GM23338 (cell line): ENCODE measurements around the gene MCM3. TPM values are rescaled to one million over a fixed set of nuclear protein-coding genes. Genes with fewer than 3 reads are reported as not detected.

Experiments used
- ATAC-seq: fragments of 200-7000 bp; cut with Tn5 transposase; 3 replicates; pipeline ENCODE4 v1.9.1; 2020
- DNase-seq: peaks from one replicate; pipeline ENCODE4 v3.0.0-alpha.2; 2015; ENCODE audit warnings: low spot score
- H2AFZ ChIP-seq: fragments of 200-600 bp; sonication (generic); 2 replicates; pipeline ENCODE4 v1.8.0; 2016; ENCODE audit warnings: antibody characterized with exemption, mild to moderate bottlenecking, moderate library complexity
- H3F3A ChIP-seq: fragments of 200-600 bp; sonication (generic); replicated peaks from 2 replicates; pipeline ENCODE4 v1.8.0; 2017; ENCODE audit warnings: antibody characterized with exemption, mixed run types, low read depth
- H3K27ac ChIP-seq: fragments of 200-600 bp; sonication (generic); 2 replicates; pipeline ENCODE4 v1.6.1; 2016; ENCODE audit warnings: low read depth
- H3K27me3 ChIP-seq: fragments of 200-600 bp; sonication (generic); 2 replicates; pipeline ENCODE4 v1.8.0; 2016; ENCODE audit warnings: mild to moderate bottlenecking, mixed run types, moderate library complexity; ENCODE audit not compliant: insufficient read depth
- H3K36me3 ChIP-seq: fragments of 200-600 bp; sonication (generic); 2 replicates; pipeline ENCODE4 v1.8.0; 2016; ENCODE audit warnings: mild to moderate bottlenecking; ENCODE audit not compliant: insufficient read depth
- H3K4me1 ChIP-seq: fragments of 200-600 bp; sonication (generic); 2 replicates; pipeline ENCODE4 v1.8.0; 2016; ENCODE audit warnings: mild to moderate bottlenecking, moderate library complexity; ENCODE audit not compliant: insufficient read depth
- H3K4me2 ChIP-seq: fragments of 200-600 bp; sonication (generic); 2 replicates; pipeline ENCODE4 v1.7.1; 2017; ENCODE audit warnings: mixed run types
- H3K4me3 ChIP-seq: fragments of 200-600 bp; sonication (generic); 2 replicates; pipeline ENCODE4 v1.6.1; 2016; ENCODE audit warnings: mixed run types
- H3K79me2 ChIP-seq: fragments of 200-600 bp; sonication (generic); replicated peaks from 2 replicates; pipeline ENCODE4 v1.8.0; 2017; ENCODE audit warnings: mild to moderate bottlenecking; ENCODE audit not compliant: insufficient read depth
- H3K9me2 ChIP-seq: fragments of 200-600 bp; sonication (generic); 2 replicates; pipeline ENCODE4 v1.8.0; 2017; ENCODE audit not compliant: insufficient read depth
- H4K20me1 ChIP-seq: fragments of 200-600 bp; sonication (generic); replicated peaks from 2 replicates; pipeline ENCODE4 v1.8.0; 2017; ENCODE audit warnings: mild to moderate bottlenecking; ENCODE audit not compliant: insufficient read depth
- H3K27ac Mint-ChIP-seq: 2 replicates; pipeline ENCODE4 v1.8.0; 2020; ENCODE audit warnings: inconsistent platforms, mild to moderate bottlenecking, moderate library complexity, mixed read lengths
- H3K27me3 Mint-ChIP-seq: 3 replicates; pipeline ENCODE4 v1.8.0; 2022; ENCODE audit warnings: low read depth, mild to moderate bottlenecking, moderate library complexity, mixed read lengths, inconsistent platforms; ENCODE audit not compliant: insufficient read depth, poor library complexity
- H3K36me3 Mint-ChIP-seq: 3 replicates; pipeline ENCODE4 v1.8.0; 2021; ENCODE audit warnings: low read depth, mild to moderate bottlenecking, inconsistent platforms, moderate library complexity, mixed read lengths
- H3K4me1 Mint-ChIP-seq: 3 replicates; pipeline ENCODE4 v1.8.0; 2020; ENCODE audit warnings: mild to moderate bottlenecking, inconsistent platforms, mixed read lengths
- H3K4me3 Mint-ChIP-seq: 3 replicates; pipeline ENCODE4 v1.8.0; 2021; ENCODE audit warnings: moderate library complexity, mild to moderate bottlenecking, inconsistent platforms, mixed read lengths
- H3K9me3 Mint-ChIP-seq: 3 replicates; pipeline ENCODE4 v1.8.0; 2020; ENCODE audit warnings: moderate library complexity, mild to moderate bottlenecking, inconsistent platforms, mixed read lengths
- CREB1 ChIP-seq: fragments of 250-450 bp; sonication (Bioruptor Pico); IDR thresholded peaks from 2 replicates; pipeline ENCODE4 v1.5.0; 2020; ENCODE audit warnings: low read depth, mild to moderate bottlenecking, moderate library complexity
- CTCF ChIP-seq, 2 experiments: fragments of 200-600 bp in 1 of 2; sonication (generic) in 1 of 2; conservative IDR thresholded peaks; 2 replicates each; pipeline versions ENCODE4 v1.5.1 to v1.6.1; 2016 to 2017; ENCODE audit warnings: antibody characterized with exemption in 2 of 2, low read depth in 2 of 2, mild to moderate bottlenecking in 2 of 2, moderate library complexity in 1 of 2
- ETS1 ChIP-seq: IDR thresholded peaks from 2 replicates; pipeline ENCODE4 v1.6.1; 2016; ENCODE audit warnings: antibody characterized with exemption
- EZH2 ChIP-seq: fragments of 200-600 bp; sonication (generic); IDR thresholded peaks from one replicate; pipeline ENCODE4 v1.8.0; 2017; ENCODE audit warnings: antibody characterized with exemption, mild to moderate bottlenecking, low read depth; ENCODE audit not compliant: unreplicated experiment
- EZH2phosphoT487 ChIP-seq: fragments of 200-600 bp; sonication (generic); IDR thresholded peaks from one replicate; pipeline ENCODE4 v1.8.1; 2018; ENCODE audit warnings: antibody characterized with exemption; ENCODE audit not compliant: unreplicated experiment
- JUNB ChIP-seq: IDR thresholded peaks from one replicate; pipeline ENCODE4 v1.6.1; 2016; ENCODE audit warnings: antibody characterized with exemption; ENCODE audit not compliant: unreplicated experiment
- NANOG ChIP-seq: IDR thresholded peaks from 2 replicates; pipeline ENCODE4 v1.6.1; 2016; ENCODE audit warnings: antibody characterized with exemption, borderline replicate concordance
- POLR2AphosphoS5 ChIP-seq: IDR thresholded peaks from 2 replicates; pipeline ENCODE4 v1.6.1; 2016; ENCODE audit warnings: antibody characterized with exemption, low read depth
- REST ChIP-seq: IDR thresholded peaks from one replicate; pipeline ENCODE4 v1.6.1; 2018; ENCODE audit warnings: antibody characterized with exemption; ENCODE audit not compliant: unreplicated experiment
- STAT1 ChIP-seq: IDR thresholded peaks from one replicate; pipeline ENCODE4 v1.6.1; 2016; ENCODE audit warnings: antibody characterized with exemption; ENCODE audit not compliant: unreplicated experiment
- ZNF114 ChIP-seq: fragments of 250-450 bp; sonication (Bioruptor Pico); IDR thresholded peaks from 2 replicates; pipeline ENCODE4 v1.5.0; 2020; ENCODE audit warnings: mild to moderate bottlenecking, moderate library complexity
- ZNF331 ChIP-seq: fragments of 250-450 bp; sonication (Bioruptor Pico); IDR thresholded peaks from 2 replicates; pipeline ENCODE4 v1.5.0; 2020; ENCODE audit warnings: low read depth, mild to moderate bottlenecking, moderate library complexity
- ZNF462 ChIP-seq: fragments of 250-450 bp; sonication (Bioruptor Pico); IDR thresholded peaks from 2 replicates; pipeline ENCODE4 v1.5.0; 2020; ENCODE audit warnings: mild to moderate bottlenecking, moderate library complexity
- polyA plus RNA-seq: library from polyadenylated mRNA; unstranded; fragments of >200 nt; fragmentation: Nextera tagmentation; extraction: Ambion mirVana; gene quantifications from 2 replicates; pipeline ENCODE4 v1.2.1, GENCODE V29; 2016
- total RNA-seq: library from RNA; depleted of rRNA; stranded (reverse); fragments of >200 nt; shearing (Covaris generic); gene quantifications from 2 replicates; pipeline ENCODE4 v1.2.3, GENCODE V29; 2014

MCM3 gene
- total and polyA plus RNA-seq, 2 experiments from 2014 or later = 157 to 369 TPM

GRCh38 chr6:52299653-52300052 is 15.1 kb upstream of the MCM3 start (continued):
- TF ChIP-seq REST (no peak), JUNB (no peak), ZNF114 (CRISPR knock-in tag) (no peak)

- peaks cover 12% of the 10 kb centered on the region for H3K36me3 Mint-ChIP-seq
- Histone ChIP-seq H3K4me3 (no peak overlapping the region), H4K20me1 (no peaks in the 10 kb centered on the region), H3K79me2 (no peaks in the 10 kb centered on the region), H3K4me1 (no peaks in the 10 kb centered on the region), H3K9me2 (0 out of 2 replicates have a peak, but pooled peaks cover 4% of the 10 kb centered on the region), H2AFZ (no peak overlapping the region), H3K4me2 (no peak overlapping the region), H3K27me3 (no peaks in the 10 kb centered on the region), H3F3A (no peaks in the 10 kb centered on the region), H3K27ac (no peak overlapping the region), H3K36me3 (no peaks in the 10 kb centered on the region)
- H3K4me1 Mint-ChIP-seq = no peaks in the 10 kb centered on the region
- no peak for DNase-seq
- no peak overlapping the region for H3K27ac Mint-ChIP-seq
- peaks cover 19% of the 10 kb centered on the region for H3K9me3 Mint-ChIP-seq
- peaks cover 5% of the 10 kb centered on the region for H3K27me3 Mint-ChIP-seq
- H3K4me3 Mint-ChIP-seq = no peak overlapping the region
- no peak for ATAC-seq
- TF ChIP-seq CREB1 = no peak
- TF ChIP-seq NANOG = no peak
- TF ChIP-seq ETS1 = no peak
- TF ChIP-seq STAT1 = no peak
- TF ChIP-seq ZNF331 (CRISPR knock-in tag) = no peak
- TF ChIP-seq EZH2 = no peak
- TF ChIP-seq ZNF114 (CRISPR knock-in tag) = no peak
- no peak for TF ChIP-seq POLR2AphosphoS5
- no peak for TF ChIP-seq JUNB
- TF ChIP-seq EZH2phosphoT487 = no peak
- TF ChIP-seq ZNF462 = no peak
- TF ChIP-seq CTCF (conservative IDR thresholded peaks at IDR 0.05; ENCODE audit: low read depth in 2 of 2) = no peak
These were observed 12.9 kb upstream of the MCM3 start for GRCh38 chr6:52297433-52297832.
